Activated CD4-positive, alpha-beta T cell treated with anti-CD3 and anti-CD28 coated beads for 36 hours (primary cell): ENCODE data around the gene RNH1. TPM values are rescaled to one million over a fixed set of nuclear protein-coding genes. Genes with fewer than 3 reads are reported as not detected.

ENCODE experiments used
- ATAC-seq: fragments of 200-7000 bp; cut with Tn5 transposase; one replicate; pipeline ENCODE4 v1.10.0; 2021; ENCODE audit warnings: mild to moderate bottlenecking, moderate library complexity
- CTCF ChIA-PET: fragments of 350-600 bp; sonication (Branson Sonifier 250); formaldehyde crosslinking; loops from one replicate; lab custom pipeline; 2021; ENCODE audit warnings: antibody characterized with exemption; lab: Charles Lee
- POLR2A ChIA-PET: fragments of 350-600 bp; sonication (Branson Sonifier 250); formaldehyde crosslinking; loops from one replicate; lab custom pipeline; 2021; ENCODE audit warnings: antibody characterized with exemption, inconsistent platforms; lab: Charles Lee
- DNase-seq: peaks from one replicate; pipeline ENCODE4 v3.0.0-alpha.2; 2020
- H3K27ac Mint-ChIP-seq: one replicate; pipeline ENCODE4 v1.8.0; 2021; ENCODE audit warnings: mixed read lengths
- H3K27me3 Mint-ChIP-seq: one replicate; pipeline ENCODE4 v1.8.0; 2021; ENCODE audit warnings: mixed read lengths
- H3K36me3 Mint-ChIP-seq: one replicate; pipeline ENCODE4 v1.8.0; 2021; ENCODE audit warnings: low read depth, mixed read lengths
- H3K4me1 Mint-ChIP-seq: one replicate; pipeline ENCODE4 v1.8.0; 2021; ENCODE audit warnings: mixed read lengths
- H3K4me3 Mint-ChIP-seq: one replicate; pipeline ENCODE4 v1.8.0; 2021; ENCODE audit warnings: mild to moderate bottlenecking, moderate library complexity, mixed read lengths
- H3K9me3 Mint-ChIP-seq: one replicate; pipeline ENCODE4 v1.8.0; 2021; ENCODE audit warnings: low read depth, mixed read lengths
- intact Hi-C, 2 experiments: fragments of 100-400 bp; cut with DNase I in 1 of 2; cut with micrococcal nuclease in 1 of 2; formaldehyde crosslinking; loops; one replicate each; pipeline versions ENCODE4 v1.14.2 to v1.15.1; 2022 to 2024; cut with DNase I, micrococcal nuclease
- total RNA-seq, 2 experiments: library from RNA; stranded (reverse); gene quantifications; one replicate each; pipeline ENCODE4 v1.2.3, GENCODE V29; 2021

Gene RNH1
- total RNA-seq, 2 experiments from 2014 or later, result 111 to 116 TPM

DNA sequence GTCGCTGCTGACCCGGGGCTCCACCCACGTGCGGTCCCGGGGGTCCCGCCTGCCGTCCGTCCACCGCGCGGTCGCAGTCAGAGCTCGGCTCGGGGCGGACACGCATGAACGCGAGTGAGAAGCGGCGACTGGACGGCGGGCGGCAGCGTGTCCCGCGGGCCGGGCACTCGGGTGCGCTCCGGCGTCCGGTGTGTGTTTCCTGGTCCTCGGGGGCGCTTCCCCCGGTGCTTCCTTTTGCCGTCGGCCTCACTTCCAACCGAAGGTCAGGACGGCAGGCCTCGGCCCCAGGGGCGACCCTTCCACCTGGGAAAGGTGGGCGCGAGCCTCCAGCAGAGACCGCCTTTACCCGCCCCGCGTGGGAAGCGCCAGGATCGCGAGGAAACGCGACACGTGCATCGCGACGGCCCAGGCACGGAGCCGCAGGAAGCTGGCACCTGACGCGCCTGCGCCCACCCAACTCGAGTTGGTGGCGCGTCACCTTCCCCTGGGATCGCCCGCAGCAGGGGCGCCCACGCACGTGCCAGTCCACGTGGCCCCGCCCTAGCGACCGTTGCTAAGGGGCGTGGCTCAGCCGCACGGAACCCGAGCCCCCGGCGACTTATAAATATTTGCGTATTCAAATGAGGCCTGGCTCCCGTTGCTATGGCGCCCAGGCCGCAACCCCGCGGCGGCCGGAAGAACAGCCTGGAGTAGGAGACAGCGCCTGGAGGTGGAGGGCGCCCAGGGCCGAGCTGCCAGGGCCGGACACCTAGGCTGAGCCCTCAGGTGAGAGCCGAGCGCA is 30.0 kb upstream of the RNH1 start, which contains the start of gene LRRC56:
TSS of gene LRRC56 (plus strand) at position 687 of the 781 bp plus-strand sequence. CDS start 3,158 bp downstream, outside the sequence.
- H3K4me1 Mint-ChIP-seq, result peaks cover 17% of the 10 kb centered on the region
- no peaks in the 10 kb centered on the region for H3K9me3 Mint-ChIP-seq
- ChIA-PET POLR2A (interaction anchor here (1.1 kb wide), 1 partner anchor 330 kb away, joined by 4 read pairs; the partner anchor contains the start of genes BET1L and RIC8A), CTCF (interaction anchor here (1.2 to 1.4 kb wide), 3 partner anchors 9 to 88 kb away, joined by 3 to 7 read pairs (median 5); no protein-coding TSS in a partner anchor)
- H3K27me3 Mint-ChIP-seq, result no peaks in the 10 kb centered on the region
- peaks cover under 1% of the 10 kb centered on the region for H3K36me3 Mint-ChIP-seq
- peak within 1 kb of the TSS; percentile 79 for H3K4me3 Mint-ChIP-seq
- intact Hi-C loops, result loop anchor here in 1 of 2 experiments (1.0 to 5.0 kb wide), 2 partner anchors 18 to 185 kb away; no protein-coding TSS in a partner anchor
- H3K27ac Mint-ChIP-seq, result peak within 1 kb of the TSS; percentile 81
- ATAC-seq (peak; percentile 17), DNase-seq (peak; percentile 91)

DNA sequence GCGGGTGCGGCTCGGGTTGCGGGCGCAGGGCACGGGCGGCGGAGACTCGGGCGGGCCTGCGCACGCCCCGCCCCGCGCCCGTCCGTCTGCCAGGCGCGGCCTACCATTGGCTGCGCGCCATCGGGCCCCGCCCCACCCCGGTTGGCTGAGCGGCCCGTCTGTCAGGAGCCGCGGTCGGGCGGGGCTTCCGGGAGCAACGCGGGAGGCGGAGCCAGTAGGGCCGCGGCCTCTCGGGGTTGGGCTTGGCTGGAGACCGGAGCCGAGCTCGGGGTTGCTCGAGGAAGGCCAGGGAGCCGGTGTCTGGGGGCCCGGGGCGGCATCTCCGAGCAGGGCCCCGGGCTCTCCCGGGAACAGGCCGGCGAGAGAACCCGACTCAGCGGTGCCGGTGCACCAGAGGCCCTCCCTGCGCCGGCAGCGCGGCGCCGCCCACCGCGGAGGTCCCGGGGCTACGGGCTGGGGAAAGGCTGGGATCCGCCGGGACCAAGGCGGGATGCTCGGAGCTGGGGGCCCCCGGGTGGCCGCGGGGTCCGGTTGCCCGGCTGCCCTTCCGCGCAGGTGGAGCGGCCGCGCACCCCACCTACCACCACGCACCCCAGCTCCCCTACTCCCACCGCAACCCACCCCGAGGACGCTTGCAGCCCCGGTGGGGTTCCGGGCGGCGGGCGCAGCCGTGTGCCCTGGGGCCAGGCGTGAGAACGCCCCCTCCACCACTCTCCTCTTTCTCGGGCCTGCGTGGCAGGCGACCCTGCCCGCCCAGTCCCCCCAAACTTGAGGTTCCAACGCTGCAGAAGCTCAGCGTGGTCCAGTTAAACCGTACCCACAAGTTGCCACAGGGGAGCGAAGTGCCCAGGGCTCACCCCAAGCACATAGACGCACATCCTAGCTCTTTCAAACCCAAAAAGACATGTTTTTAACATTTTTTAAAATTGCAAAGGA is 28.7 kb upstream of the RNH1 start, which contains the start of gene HRAS:
TSS of gene HRAS (minus strand) at position 58 of the 936 bp plus-strand sequence.
- H3K27ac Mint-ChIP-seq, result peak within 1 kb of the TSS; percentile 81
- ATAC-seq (peak; percentile 93), DNase-seq (peak; percentile 98)
- ChIA-PET POLR2A (interaction anchor here (0.7 to 1.2 kb wide), 4 partner anchors 17 to 328 kb away, joined by 3 to 6 read pairs (median 4); partner anchors contain the start of genes BET1L and RIC8A), CTCF (interaction anchor here (0.6 to 1.4 kb wide), 11 partner anchors 10 to 785 kb away, joined by 3 to 7 read pairs (median 4); no protein-coding TSS in a partner anchor)
- peak within 1 kb of the TSS; percentile 79 for H3K4me3 Mint-ChIP-seq
- H3K36me3 Mint-ChIP-seq, result peaks cover 1% of the 10 kb centered on the region
- intact Hi-C loops, result loop anchor here (1.0 to 5.0 kb wide), 16 partner anchors 17 to 375 kb away; partner anchors contain the start of genes CHID1 (in 1 of the 2), DEAF1 (in 1 of the 2), IRF7 (in 1 of the 2) and LMNTD2 (in 1 of the 2)
- H3K9me3 Mint-ChIP-seq, result no peaks in the 10 kb centered on the region
- H3K27me3 Mint-ChIP-seq, result no peaks in the 10 kb centered on the region
- peaks cover 17% of the 10 kb centered on the region for H3K4me1 Mint-ChIP-seq

DNA sequence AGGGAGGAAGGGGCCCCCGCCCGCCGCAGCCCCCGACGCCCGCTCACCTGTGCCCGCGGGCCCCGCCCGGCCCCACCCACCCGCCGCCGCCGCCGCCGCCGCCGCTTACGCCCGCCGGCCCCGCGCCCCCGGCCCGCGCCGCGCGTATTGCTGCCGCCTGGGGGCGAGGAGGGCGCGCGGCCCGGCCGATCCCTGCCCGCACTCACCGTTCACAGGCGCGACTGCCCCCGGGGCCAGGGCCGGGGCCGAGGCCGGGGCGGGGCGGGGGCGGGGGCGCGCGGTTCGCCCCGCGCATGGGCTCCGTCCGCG is 28.1 kb upstream of the RNH1 start:
- H3K36me3 Mint-ChIP-seq, result peaks cover 1% of the 10 kb centered on the region
- H3K27ac Mint-ChIP-seq, result no peak overlapping the region
- ATAC-seq, result peak; percentile 15
- H3K9me3 Mint-ChIP-seq, result no peaks in the 10 kb centered on the region
- no peak for DNase-seq
- intact Hi-C loops, result loop anchor here (1.0 to 5.0 kb wide), 16 partner anchors 17 to 375 kb away; partner anchors contain the start of genes CHID1 (in 1 of the 2), DEAF1 (in 1 of the 2), IRF7 (in 1 of the 2) and LMNTD2 (in 1 of the 2)
- no peaks in the 10 kb centered on the region for H3K27me3 Mint-ChIP-seq
- POLR2A ChIA-PET, result interaction anchor here (1.2 kb wide), 1 partner anchor 29 kb away, joined by 3 read pairs; no protein-coding TSS in a partner anchor
- CTCF ChIA-PET, result interaction anchor here (0.6 to 1.1 kb wide), 2 partner anchors 16 to 19 kb away, joined by 3 read pairs; no protein-coding TSS in a partner anchor
- peaks cover 17% of the 10 kb centered on the region for H3K4me1 Mint-ChIP-seq
- H3K4me3 Mint-ChIP-seq, result no peak overlapping the region

DNA sequence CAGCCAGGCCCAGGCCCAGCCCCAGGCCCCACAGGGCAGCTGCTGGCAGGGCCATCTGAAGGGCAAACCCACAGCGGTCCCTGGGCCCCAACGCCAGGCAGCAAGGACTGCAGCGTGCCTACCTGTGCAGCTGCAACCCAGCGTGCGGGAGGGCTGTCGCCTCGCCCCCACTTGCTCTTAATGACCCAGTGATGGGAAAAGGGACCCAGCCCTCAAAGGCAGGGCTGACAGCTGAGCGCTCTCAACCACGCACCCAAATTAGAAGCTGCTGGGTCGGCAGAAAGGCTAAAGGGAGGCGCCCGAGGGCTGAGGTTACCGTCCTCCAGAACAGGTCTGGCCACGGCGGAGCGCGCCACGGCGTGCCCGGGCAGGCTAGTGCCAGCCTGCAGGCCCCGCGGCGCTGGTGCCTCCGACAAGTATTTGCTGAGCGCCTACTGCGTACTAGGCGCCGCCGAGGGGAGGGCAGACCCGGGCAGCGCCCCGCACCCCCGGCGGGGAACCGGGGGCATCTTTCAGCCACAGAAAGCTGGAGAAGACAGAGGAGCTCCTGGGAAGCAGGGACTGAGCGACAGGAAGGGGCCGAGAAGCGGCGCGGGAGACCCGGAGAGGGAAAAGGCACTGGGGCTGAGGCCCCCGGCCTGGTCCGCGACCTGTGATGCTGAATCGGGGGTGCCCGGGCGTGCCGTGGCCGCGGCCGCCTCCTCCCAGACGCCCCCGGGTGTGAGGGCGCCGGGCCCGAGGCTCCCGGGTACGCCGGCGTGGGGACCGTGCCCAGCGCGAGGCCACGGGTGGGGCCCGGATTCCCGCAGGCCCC is 27.6 kb upstream of the RNH1 start:
- H3K27ac Mint-ChIP-seq, result no peak overlapping the region
- DNase-seq, result peak; percentile 63
- ChIA-PET POLR2A (no interaction called here), CTCF (interaction anchor here (0.6 to 1.3 kb wide), 3 partner anchors 16 to 20 kb away, joined by 3 to 6 read pairs (median 3); no protein-coding TSS in a partner anchor)
- no peaks in the 10 kb centered on the region for H3K27me3 Mint-ChIP-seq
- ATAC-seq, result no peak
- H3K9me3 Mint-ChIP-seq, result no peaks in the 10 kb centered on the region
- intact Hi-C loops, result loop anchor here (1.0 to 5.0 kb wide), 16 partner anchors 16 to 376 kb away; partner anchors contain the start of genes CHID1 (in 1 of the 2), DEAF1 (in 1 of the 2), IRF7 (in 1 of the 2) and LMNTD2 (in 1 of the 2)
- H3K4me1 Mint-ChIP-seq, result peaks cover 17% of the 10 kb centered on the region
- H3K36me3 Mint-ChIP-seq, result peaks cover 1% of the 10 kb centered on the region
- peak overlapping the region; percentile 67 for H3K4me3 Mint-ChIP-seq

DNA sequence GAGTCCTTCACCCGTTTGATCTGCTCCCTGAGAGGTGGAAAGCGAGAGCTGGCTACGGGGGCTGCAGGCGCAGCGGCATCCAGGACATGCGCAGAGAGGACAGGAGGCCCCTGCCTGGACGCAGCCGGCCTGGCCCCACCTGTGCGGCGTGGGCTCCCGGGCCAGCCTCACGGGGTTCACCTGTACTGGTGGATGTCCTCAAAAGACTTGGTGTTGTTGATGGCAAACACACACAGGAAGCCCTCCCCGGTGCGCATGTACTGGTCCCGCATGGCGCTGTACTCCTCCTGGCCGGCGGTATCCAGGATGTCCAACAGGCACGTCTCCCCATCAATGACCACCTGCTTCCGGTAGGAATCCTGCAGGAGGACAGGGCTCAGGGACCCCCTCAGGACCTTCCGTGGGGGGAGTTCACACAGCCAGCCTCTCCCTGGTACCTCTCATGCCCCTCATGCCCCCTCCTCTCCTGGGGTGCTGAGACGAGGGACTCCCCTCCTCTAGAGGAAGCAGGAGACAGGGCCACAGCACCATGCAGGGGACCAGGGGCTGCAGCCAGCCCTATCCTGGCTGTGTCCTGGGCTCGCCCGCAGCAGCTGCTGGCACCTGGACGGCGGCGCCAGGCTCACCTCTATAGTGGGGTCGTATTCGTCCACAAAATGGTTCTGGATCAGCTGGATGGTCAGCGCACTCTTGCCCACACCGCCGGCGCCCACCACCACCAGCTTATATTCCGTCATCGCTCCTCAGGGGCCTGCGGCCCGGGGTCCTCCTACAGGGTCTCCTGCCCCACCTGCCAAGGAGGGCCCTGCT is 26.7 kb upstream of the RNH1 start:
- ChIA-PET POLR2A (no interaction called here), CTCF (interaction anchor here (1.3 kb wide), 1 partner anchor 15 kb away, joined by 6 read pairs; no protein-coding TSS in a partner anchor)
- H3K27me3 Mint-ChIP-seq, result no peaks in the 10 kb centered on the region
- peaks cover 1% of the 10 kb centered on the region for H3K36me3 Mint-ChIP-seq
- H3K4me3 Mint-ChIP-seq, result peak overlapping the region; percentile 67
- H3K9me3 Mint-ChIP-seq, result no peaks in the 10 kb centered on the region
- intact Hi-C loops, result no loop called here
- ATAC-seq, result no peak
- peaks cover 17% of the 10 kb centered on the region for H3K4me1 Mint-ChIP-seq
- H3K27ac Mint-ChIP-seq, result no peak overlapping the region
- DNase-seq, result peak; percentile 12

DNA sequence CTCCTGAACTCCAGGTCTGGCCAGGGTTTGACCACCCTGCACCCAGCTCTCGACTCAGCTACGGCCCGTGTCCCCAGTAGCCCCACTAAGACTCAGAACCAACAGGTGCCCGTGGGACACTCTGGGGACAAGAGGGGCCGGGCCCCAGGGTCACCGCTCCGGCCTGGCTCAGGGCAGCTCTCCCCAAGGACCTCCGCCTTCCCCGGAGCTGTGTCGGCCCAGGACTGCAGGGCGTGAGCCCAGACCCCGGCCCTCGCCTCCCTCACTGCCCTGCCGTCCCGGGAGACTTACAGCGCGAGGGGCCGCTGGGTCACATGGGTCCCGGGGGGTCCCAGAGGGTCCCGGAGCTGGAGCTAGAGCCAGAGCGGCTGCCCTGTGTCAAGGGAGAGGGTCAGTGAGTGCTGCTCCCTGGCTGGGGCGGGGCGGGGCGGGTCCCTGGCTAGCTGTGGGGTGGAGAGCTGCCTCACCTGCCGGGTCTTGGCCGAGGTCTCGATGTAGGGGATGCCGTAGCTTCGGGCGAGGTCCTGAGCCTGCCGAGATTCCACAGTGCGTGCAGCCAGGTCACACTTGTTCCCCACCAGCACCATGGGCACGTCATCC is 26.0 kb upstream of the RNH1 start:
- H3K36me3 Mint-ChIP-seq, result peaks cover 1% of the 10 kb centered on the region
- no peak overlapping the region for H3K27ac Mint-ChIP-seq
- ChIA-PET POLR2A (no interaction called here), CTCF (interaction anchor here (1.3 kb wide), 1 partner anchor 14 kb away, joined by 6 read pairs; no protein-coding TSS in a partner anchor)
- H3K9me3 Mint-ChIP-seq, result no peaks in the 10 kb centered on the region
- H3K27me3 Mint-ChIP-seq, result no peaks in the 10 kb centered on the region
- ATAC-seq, result no peak
- no peak for DNase-seq
- intact Hi-C loops, result no loop called here
- H3K4me1 Mint-ChIP-seq, result peaks cover 17% of the 10 kb centered on the region
- no peak overlapping the region for H3K4me3 Mint-ChIP-seq

DNA sequence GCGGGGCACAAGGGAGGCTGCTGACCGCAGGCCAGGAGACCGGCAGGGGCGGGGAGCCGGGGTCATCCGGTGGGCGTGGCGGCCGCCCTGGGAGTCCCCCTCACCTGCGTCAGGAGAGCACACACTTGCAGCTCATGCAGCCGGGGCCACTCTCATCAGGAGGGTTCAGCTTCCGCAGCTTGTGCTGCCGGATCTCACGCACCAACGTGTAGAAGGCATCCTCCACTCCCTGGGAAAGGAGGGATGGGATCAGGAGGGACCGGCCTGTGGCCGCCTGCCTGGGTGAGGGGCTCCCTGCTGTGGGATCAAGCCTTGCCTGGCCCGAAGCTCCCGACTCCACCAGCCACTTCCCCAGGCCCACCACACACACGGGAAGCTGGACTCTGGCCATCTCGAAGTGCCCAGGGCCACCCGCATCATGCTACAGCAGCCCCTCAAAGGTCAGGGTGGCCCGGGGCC is 25.5 kb upstream of the RNH1 start:
- peaks cover 1% of the 10 kb centered on the region for H3K36me3 Mint-ChIP-seq
- ATAC-seq, result no peak
- intact Hi-C loops, result no loop called here
- DNase-seq, result no peak
- peaks cover 12% of the 10 kb centered on the region for H3K4me1 Mint-ChIP-seq
- ChIA-PET POLR2A (no interaction called here), CTCF (interaction anchor here (0.6 kb wide), 1 partner anchor 15 kb away, joined by 3 read pairs; no protein-coding TSS in a partner anchor)
- no peak overlapping the region for H3K4me3 Mint-ChIP-seq
- H3K27ac Mint-ChIP-seq, result no peak overlapping the region
- H3K27me3 Mint-ChIP-seq, result no peaks in the 10 kb centered on the region
- H3K9me3 Mint-ChIP-seq, result no peaks in the 10 kb centered on the region

DNA sequence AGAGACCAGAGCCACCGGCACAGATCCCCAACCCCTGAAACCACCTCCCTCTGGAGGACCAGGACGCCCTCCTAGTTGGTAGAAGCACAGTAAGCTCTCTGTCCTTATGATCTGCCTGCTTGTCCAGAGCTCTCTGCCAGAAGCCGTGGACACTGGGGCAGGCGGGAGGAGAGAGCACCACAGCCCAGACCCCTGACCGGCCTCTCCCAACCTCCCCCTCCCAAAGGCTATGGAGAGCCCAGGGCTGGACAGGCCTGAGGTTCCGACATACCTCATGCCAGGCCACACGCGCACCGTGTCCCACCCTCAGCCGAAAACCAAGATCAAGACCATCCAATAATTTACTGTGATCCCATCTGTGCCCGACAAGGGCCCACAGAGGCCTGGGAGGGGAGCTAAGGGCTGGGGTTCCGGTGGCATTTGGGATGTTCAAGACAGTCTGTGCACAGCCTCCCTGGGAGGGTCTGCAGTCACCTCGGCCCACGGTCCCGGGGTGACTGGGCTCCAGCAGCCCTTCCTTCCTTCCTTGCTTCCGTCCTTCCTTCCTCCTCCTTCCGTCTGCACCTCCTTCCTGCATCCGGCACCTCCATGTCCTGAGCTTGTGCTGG is 25.0 kb upstream of the RNH1 start:
- Mint-ChIP-seq H3K4me1 (peaks cover 9% of the 10 kb centered on the region), H3K27me3 (no peaks in the 10 kb centered on the region), H3K36me3 (peaks cover 1% of the 10 kb centered on the region), H3K4me3 (no peak overlapping the region), H3K9me3 (no peaks in the 10 kb centered on the region), H3K27ac (no peak overlapping the region)
- ChIA-PET CTCF (interaction anchor here (0.6 kb wide), 1 partner anchor 15 kb away, joined by 3 read pairs; no protein-coding TSS in a partner anchor), POLR2A (interaction anchor here (0.6 kb wide), 1 partner anchor 287 kb away, joined by 3 read pairs; the partner anchor contains the start of gene PNPLA2)
- intact Hi-C loops, result no loop called here
- no peak for DNase-seq
- ATAC-seq, result no peak
